GM23338 (cell line): ENCODE results near the gene AVPR2. TPM values are rescaled to one million over a fixed set of nuclear protein-coding genes. Genes with fewer than 3 reads are reported as not detected.

Source experiments
- ATAC-seq: fragments of 200-7000 bp; cut with Tn5 transposase; 3 replicates; pipeline ENCODE4 v1.9.1; 2020
- DNase-seq: peaks from one replicate; pipeline ENCODE4 v3.0.0-alpha.2; 2015; ENCODE audit warnings: low spot score
- H2AFZ ChIP-seq: fragments of 200-600 bp; sonication (generic); 2 replicates; pipeline ENCODE4 v1.8.0; 2016; ENCODE audit warnings: antibody characterized with exemption, mild to moderate bottlenecking, moderate library complexity
- H3F3A ChIP-seq: fragments of 200-600 bp; sonication (generic); replicated peaks from 2 replicates; pipeline ENCODE4 v1.8.0; 2017; ENCODE audit warnings: antibody characterized with exemption, mixed run types, low read depth
- H3K27ac ChIP-seq: fragments of 200-600 bp; sonication (generic); 2 replicates; pipeline ENCODE4 v1.6.1; 2016; ENCODE audit warnings: low read depth
- H3K27me3 ChIP-seq: fragments of 200-600 bp; sonication (generic); 2 replicates; pipeline ENCODE4 v1.8.0; 2016; ENCODE audit warnings: mild to moderate bottlenecking, mixed run types, moderate library complexity; ENCODE audit not compliant: insufficient read depth
- H3K36me3 ChIP-seq: fragments of 200-600 bp; sonication (generic); 2 replicates; pipeline ENCODE4 v1.8.0; 2016; ENCODE audit warnings: mild to moderate bottlenecking; ENCODE audit not compliant: insufficient read depth
- H3K4me1 ChIP-seq: fragments of 200-600 bp; sonication (generic); 2 replicates; pipeline ENCODE4 v1.8.0; 2016; ENCODE audit warnings: mild to moderate bottlenecking, moderate library complexity; ENCODE audit not compliant: insufficient read depth
- H3K4me2 ChIP-seq: fragments of 200-600 bp; sonication (generic); 2 replicates; pipeline ENCODE4 v1.7.1; 2017; ENCODE audit warnings: mixed run types
- H3K4me3 ChIP-seq: fragments of 200-600 bp; sonication (generic); 2 replicates; pipeline ENCODE4 v1.6.1; 2016; ENCODE audit warnings: mixed run types
- H3K79me2 ChIP-seq: fragments of 200-600 bp; sonication (generic); replicated peaks from 2 replicates; pipeline ENCODE4 v1.8.0; 2017; ENCODE audit warnings: mild to moderate bottlenecking; ENCODE audit not compliant: insufficient read depth
- H3K9me2 ChIP-seq: fragments of 200-600 bp; sonication (generic); 2 replicates; pipeline ENCODE4 v1.8.0; 2017; ENCODE audit not compliant: insufficient read depth
- H4K20me1 ChIP-seq: fragments of 200-600 bp; sonication (generic); replicated peaks from 2 replicates; pipeline ENCODE4 v1.8.0; 2017; ENCODE audit warnings: mild to moderate bottlenecking; ENCODE audit not compliant: insufficient read depth
- H3K27ac Mint-ChIP-seq: 2 replicates; pipeline ENCODE4 v1.8.0; 2020; ENCODE audit warnings: inconsistent platforms, mild to moderate bottlenecking, moderate library complexity, mixed read lengths
- H3K27me3 Mint-ChIP-seq: 3 replicates; pipeline ENCODE4 v1.8.0; 2022; ENCODE audit warnings: low read depth, mild to moderate bottlenecking, moderate library complexity, mixed read lengths, inconsistent platforms; ENCODE audit not compliant: insufficient read depth, poor library complexity
- H3K36me3 Mint-ChIP-seq: 3 replicates; pipeline ENCODE4 v1.8.0; 2021; ENCODE audit warnings: low read depth, mild to moderate bottlenecking, inconsistent platforms, moderate library complexity, mixed read lengths
- H3K4me1 Mint-ChIP-seq: 3 replicates; pipeline ENCODE4 v1.8.0; 2020; ENCODE audit warnings: mild to moderate bottlenecking, inconsistent platforms, mixed read lengths
- H3K4me3 Mint-ChIP-seq: 3 replicates; pipeline ENCODE4 v1.8.0; 2021; ENCODE audit warnings: moderate library complexity, mild to moderate bottlenecking, inconsistent platforms, mixed read lengths
- H3K9me3 Mint-ChIP-seq: 3 replicates; pipeline ENCODE4 v1.8.0; 2020; ENCODE audit warnings: moderate library complexity, mild to moderate bottlenecking, inconsistent platforms, mixed read lengths
- CREB1 ChIP-seq: fragments of 250-450 bp; sonication (Bioruptor Pico); IDR thresholded peaks from 2 replicates; pipeline ENCODE4 v1.5.0; 2020; ENCODE audit warnings: low read depth, mild to moderate bottlenecking, moderate library complexity
- EZH2 ChIP-seq: fragments of 200-600 bp; sonication (generic); IDR thresholded peaks from one replicate; pipeline ENCODE4 v1.8.0; 2017; ENCODE audit warnings: antibody characterized with exemption, mild to moderate bottlenecking, low read depth; ENCODE audit not compliant: unreplicated experiment
- EZH2phosphoT487 ChIP-seq: fragments of 200-600 bp; sonication (generic); IDR thresholded peaks from one replicate; pipeline ENCODE4 v1.8.1; 2018; ENCODE audit warnings: antibody characterized with exemption; ENCODE audit not compliant: unreplicated experiment
- JUNB ChIP-seq: IDR thresholded peaks from one replicate; pipeline ENCODE4 v1.6.1; 2016; ENCODE audit warnings: antibody characterized with exemption; ENCODE audit not compliant: unreplicated experiment
- NANOG ChIP-seq: IDR thresholded peaks from 2 replicates; pipeline ENCODE4 v1.6.1; 2016; ENCODE audit warnings: antibody characterized with exemption, borderline replicate concordance
- POLR2AphosphoS5 ChIP-seq: IDR thresholded peaks from 2 replicates; pipeline ENCODE4 v1.6.1; 2016; ENCODE audit warnings: antibody characterized with exemption, low read depth
- STAT1 ChIP-seq: IDR thresholded peaks from one replicate; pipeline ENCODE4 v1.6.1; 2016; ENCODE audit warnings: antibody characterized with exemption; ENCODE audit not compliant: unreplicated experiment
- ZNF114 ChIP-seq: fragments of 250-450 bp; sonication (Bioruptor Pico); IDR thresholded peaks from 2 replicates; pipeline ENCODE4 v1.5.0; 2020; ENCODE audit warnings: mild to moderate bottlenecking, moderate library complexity
- ZNF331 ChIP-seq: fragments of 250-450 bp; sonication (Bioruptor Pico); IDR thresholded peaks from 2 replicates; pipeline ENCODE4 v1.5.0; 2020; ENCODE audit warnings: low read depth, mild to moderate bottlenecking, moderate library complexity
- polyA plus RNA-seq: library from polyadenylated mRNA; unstranded; fragments of >200 nt; fragmentation: Nextera tagmentation; extraction: Ambion mirVana; gene quantifications from 2 replicates; pipeline ENCODE4 v1.2.1, GENCODE V29; 2016
- total RNA-seq: library from RNA; depleted of rRNA; stranded (reverse); fragments of >200 nt; shearing (Covaris generic); gene quantifications from 2 replicates; pipeline ENCODE4 v1.2.3, GENCODE V29; 2014
- TF ChIP-seq, protein P1 (sequence below): IDR thresholded peaks from one replicate; pipeline ENCODE4 v1.6.1; 2018; ENCODE audit warnings: antibody characterized with exemption; ENCODE audit not compliant: unreplicated experiment
- TF ChIP-seq, protein P2 (sequence below): fragments of 250-450 bp; sonication (Bioruptor Pico); IDR thresholded peaks from 2 replicates; pipeline ENCODE4 v1.5.0; 2020; ENCODE audit warnings: mild to moderate bottlenecking, moderate library complexity
- TF ChIP-seq, protein P3 (sequence below), 2 experiments: fragments of 200-600 bp in 1 of 2; sonication (generic) in 1 of 2; conservative IDR thresholded peaks; 2 replicates each; pipeline versions ENCODE4 v1.5.1 to v1.6.1; 2016 to 2017; ENCODE audit warnings: antibody characterized with exemption in 2 of 2, low read depth in 2 of 2, mild to moderate bottlenecking in 2 of 2, moderate library complexity in 1 of 2
- TF ChIP-seq, protein P4 (sequence below): IDR thresholded peaks from 2 replicates; pipeline ENCODE4 v1.6.1; 2016; ENCODE audit warnings: antibody characterized with exemption

Gene AVPR2
- total and polyA plus RNA-seq, 2 experiments from 2014 or later = not detected

DNA sequence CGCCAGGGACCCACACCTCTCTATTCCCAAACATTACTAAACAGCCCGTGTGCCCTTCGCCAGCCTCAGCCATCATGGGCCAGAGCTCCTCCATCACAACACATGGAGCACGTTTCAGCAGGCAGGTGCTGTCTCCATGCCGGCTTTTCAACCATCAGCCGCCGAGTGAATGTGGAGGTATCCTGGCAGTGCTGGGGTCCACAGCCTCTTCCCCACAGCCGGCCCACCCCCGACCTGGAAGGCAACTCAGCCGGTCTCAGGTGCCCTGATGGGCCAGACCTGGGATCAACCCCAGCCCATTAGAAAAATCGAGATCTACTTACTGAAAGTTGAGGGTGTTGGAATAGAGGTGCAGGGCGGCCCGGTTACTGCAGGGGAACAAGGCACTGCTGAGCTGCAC, 27.3 kb downstream of the AVPR2 start:
- H3K79me2 ChIP-seq = peaks cover 12% of the 10 kb centered on the region
- H3K27ac ChIP-seq = no peak overlapping the region
- TF ChIP-seq, protein P1, sequence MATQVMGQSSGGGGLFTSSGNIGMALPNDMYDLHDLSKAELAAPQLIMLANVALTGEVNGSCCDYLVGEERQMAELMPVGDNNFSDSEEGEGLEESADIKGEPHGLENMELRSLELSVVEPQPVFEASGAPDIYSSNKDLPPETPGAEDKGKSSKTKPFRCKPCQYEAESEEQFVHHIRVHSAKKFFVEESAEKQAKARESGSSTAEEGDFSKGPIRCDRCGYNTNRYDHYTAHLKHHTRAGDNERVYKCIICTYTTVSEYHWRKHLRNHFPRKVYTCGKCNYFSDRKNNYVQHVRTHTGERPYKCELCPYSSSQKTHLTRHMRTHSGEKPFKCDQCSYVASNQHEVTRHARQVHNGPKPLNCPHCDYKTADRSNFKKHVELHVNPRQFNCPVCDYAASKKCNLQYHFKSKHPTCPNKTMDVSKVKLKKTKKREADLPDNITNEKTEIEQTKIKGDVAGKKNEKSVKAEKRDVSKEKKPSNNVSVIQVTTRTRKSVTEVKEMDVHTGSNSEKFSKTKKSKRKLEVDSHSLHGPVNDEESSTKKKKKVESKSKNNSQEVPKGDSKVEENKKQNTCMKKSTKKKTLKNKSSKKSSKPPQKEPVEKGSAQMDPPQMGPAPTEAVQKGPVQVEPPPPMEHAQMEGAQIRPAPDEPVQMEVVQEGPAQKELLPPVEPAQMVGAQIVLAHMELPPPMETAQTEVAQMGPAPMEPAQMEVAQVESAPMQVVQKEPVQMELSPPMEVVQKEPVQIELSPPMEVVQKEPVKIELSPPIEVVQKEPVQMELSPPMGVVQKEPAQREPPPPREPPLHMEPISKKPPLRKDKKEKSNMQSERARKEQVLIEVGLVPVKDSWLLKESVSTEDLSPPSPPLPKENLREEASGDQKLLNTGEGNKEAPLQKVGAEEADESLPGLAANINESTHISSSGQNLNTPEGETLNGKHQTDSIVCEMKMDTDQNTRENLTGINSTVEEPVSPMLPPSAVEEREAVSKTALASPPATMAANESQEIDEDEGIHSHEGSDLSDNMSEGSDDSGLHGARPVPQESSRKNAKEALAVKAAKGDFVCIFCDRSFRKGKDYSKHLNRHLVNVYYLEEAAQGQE = no peak
- no peak for TF ChIP-seq EZH2phosphoT487
- TF ChIP-seq NANOG = no peak
- TF ChIP-seq, protein P2, sequence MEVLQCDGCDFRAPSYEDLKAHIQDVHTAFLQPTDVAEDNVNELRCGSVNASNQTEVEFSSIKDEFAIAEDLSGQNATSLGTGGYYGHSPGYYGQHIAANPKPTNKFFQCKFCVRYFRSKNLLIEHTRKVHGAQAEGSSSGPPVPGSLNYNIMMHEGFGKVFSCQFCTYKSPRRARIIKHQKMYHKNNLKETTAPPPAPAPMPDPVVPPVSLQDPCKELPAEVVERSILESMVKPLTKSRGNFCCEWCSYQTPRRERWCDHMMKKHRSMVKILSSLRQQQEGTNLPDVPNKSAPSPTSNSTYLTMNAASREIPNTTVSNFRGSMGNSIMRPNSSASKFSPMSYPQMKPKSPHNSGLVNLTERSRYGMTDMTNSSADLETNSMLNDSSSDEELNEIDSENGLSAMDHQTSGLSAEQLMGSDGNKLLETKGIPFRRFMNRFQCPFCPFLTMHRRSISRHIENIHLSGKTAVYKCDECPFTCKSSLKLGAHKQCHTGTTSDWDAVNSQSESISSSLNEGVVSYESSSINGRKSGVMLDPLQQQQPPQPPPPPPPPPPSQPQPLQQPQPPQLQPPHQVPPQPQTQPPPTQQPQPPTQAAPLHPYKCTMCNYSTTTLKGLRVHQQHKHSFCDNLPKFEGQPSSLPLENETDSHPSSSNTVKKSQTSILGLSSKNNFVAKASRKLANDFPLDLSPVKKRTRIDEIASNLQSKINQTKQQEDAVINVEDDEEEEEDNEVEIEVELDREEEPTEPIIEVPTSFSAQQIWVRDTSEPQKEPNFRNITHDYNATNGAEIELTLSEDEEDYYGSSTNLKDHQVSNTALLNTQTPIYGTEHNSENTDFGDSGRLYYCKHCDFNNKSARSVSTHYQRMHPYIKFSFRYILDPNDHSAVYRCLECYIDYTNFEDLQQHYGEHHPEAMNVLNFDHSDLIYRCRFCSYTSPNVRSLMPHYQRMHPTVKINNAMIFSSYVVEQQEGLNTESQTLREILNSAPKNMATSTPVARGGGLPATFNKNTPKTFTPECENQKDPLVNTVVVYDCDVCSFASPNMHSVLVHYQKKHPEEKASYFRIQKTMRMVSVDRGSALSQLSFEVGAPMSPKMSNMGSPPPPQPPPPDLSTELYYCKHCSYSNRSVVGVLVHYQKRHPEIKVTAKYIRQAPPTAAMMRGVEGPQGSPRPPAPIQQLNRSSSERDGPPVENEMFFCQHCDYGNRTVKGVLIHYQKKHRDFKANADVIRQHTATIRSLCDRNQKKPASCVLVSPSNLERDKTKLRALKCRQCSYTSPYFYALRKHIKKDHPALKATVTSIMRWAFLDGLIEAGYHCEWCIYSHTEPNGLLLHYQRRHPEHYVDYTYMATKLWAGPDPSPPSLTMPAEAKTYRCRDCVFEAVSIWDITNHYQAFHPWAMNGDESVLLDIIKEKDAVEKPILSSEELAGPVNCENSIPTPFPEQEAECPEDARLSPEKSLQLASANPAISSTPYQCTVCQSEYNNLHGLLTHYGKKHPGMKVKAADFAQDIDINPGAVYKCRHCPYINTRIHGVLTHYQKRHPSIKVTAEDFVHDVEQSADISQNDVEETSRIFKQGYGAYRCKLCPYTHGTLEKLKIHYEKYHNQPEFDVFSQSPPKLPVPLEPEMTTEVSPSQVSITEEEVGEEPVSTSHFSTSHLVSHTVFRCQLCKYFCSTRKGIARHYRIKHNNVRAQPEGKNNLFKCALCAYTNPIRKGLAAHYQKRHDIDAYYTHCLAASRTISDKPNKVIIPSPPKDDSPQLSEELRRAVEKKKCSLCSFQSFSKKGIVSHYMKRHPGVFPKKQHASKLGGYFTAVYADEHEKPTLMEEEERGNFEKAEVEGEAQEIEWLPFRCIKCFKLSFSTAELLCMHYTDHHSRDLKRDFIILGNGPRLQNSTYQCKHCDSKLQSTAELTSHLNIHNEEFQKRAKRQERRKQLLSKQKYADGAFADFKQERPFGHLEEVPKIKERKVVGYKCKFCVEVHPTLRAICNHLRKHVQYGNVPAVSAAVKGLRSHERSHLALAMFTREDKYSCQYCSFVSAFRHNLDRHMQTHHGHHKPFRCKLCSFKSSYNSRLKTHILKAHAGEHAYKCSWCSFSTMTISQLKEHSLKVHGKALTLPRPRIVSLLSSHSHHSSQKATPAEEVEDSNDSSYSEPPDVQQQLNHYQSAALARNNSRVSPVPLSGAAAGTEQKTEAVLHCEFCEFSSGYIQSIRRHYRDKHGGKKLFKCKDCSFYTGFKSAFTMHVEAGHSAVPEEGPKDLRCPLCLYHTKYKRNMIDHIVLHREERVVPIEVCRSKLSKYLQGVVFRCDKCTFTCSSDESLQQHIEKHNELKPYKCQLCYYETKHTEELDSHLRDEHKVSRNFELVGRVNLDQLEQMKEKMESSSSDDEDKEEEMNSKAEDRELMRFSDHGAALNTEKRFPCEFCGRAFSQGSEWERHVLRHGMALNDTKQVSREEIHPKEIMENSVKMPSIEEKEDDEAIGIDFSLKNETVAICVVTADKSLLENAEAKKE (CRISPR knock-in tag) = no peak
- TF ChIP-seq CREB1 = no peak
- TF ChIP-seq POLR2AphosphoS5 = no peak
- no peak for TF ChIP-seq ZNF114 (CRISPR knock-in tag)
- TF ChIP-seq, protein P3, sequence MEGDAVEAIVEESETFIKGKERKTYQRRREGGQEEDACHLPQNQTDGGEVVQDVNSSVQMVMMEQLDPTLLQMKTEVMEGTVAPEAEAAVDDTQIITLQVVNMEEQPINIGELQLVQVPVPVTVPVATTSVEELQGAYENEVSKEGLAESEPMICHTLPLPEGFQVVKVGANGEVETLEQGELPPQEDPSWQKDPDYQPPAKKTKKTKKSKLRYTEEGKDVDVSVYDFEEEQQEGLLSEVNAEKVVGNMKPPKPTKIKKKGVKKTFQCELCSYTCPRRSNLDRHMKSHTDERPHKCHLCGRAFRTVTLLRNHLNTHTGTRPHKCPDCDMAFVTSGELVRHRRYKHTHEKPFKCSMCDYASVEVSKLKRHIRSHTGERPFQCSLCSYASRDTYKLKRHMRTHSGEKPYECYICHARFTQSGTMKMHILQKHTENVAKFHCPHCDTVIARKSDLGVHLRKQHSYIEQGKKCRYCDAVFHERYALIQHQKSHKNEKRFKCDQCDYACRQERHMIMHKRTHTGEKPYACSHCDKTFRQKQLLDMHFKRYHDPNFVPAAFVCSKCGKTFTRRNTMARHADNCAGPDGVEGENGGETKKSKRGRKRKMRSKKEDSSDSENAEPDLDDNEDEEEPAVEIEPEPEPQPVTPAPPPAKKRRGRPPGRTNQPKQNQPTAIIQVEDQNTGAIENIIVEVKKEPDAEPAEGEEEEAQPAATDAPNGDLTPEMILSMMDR (conservative IDR thresholded peaks at IDR 0.05; ENCODE audit: low read depth in 2 of 2) = no peak
- TF ChIP-seq, protein P4, sequence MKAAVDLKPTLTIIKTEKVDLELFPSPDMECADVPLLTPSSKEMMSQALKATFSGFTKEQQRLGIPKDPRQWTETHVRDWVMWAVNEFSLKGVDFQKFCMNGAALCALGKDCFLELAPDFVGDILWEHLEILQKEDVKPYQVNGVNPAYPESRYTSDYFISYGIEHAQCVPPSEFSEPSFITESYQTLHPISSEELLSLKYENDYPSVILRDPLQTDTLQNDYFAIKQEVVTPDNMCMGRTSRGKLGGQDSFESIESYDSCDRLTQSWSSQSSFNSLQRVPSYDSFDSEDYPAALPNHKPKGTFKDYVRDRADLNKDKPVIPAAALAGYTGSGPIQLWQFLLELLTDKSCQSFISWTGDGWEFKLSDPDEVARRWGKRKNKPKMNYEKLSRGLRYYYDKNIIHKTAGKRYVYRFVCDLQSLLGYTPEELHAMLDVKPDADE = no peak
- no peak for TF ChIP-seq ZNF331 (CRISPR knock-in tag)
- TF ChIP-seq JUNB = no peak
- no peak for TF ChIP-seq EZH2
- TF ChIP-seq STAT1 = no peak
- ATAC-seq (no peak), DNase-seq (no peak)
- Mint-ChIP-seq H3K27ac (no peak overlapping the region), H3K27me3 (peaks cover 11% of the 10 kb centered on the region), H3K4me3 (no peak overlapping the region), H3K36me3 (peaks cover 27% of the 10 kb centered on the region), H3K9me3 (no peaks in the 10 kb centered on the region; the same call in 2 of the 3 replicates), H3K4me1 (peaks cover 13% of the 10 kb centered on the region)
- H3K4me1 ChIP-seq = peaks cover 3% of the 10 kb centered on the region; the same call in 1 of the 2 replicates
- no peak overlapping the region for H3K4me2 ChIP-seq
- H3F3A ChIP-seq = 0 out of 2 replicates have a peak, but pooled peaks cover 5% of the 10 kb centered on the region
- no peaks in the 10 kb centered on the region for H3K36me3 ChIP-seq
- no peak overlapping the region for H2AFZ ChIP-seq
- H3K27me3 ChIP-seq = no peaks in the 10 kb centered on the region
- H3K4me3 ChIP-seq = no peak overlapping the region
- H4K20me1 ChIP-seq = no peaks in the 10 kb centered on the region; the same call in 1 of the 2 replicates
- H3K9me2 ChIP-seq = no peaks in the 10 kb centered on the region
